Right renal pelvis (tissue), 4 donors: ENCODE data around the gene GAB2. TPM values are rescaled to one million over a fixed set of nuclear protein-coding genes. Genes with fewer than 3 reads are reported as not detected.
"Not testable (repeated sequence)": the region's sequence is repeated elsewhere in the genome, so short reads cannot be mapped to it uniquely, and the experiment has no call there.

Source experiments
- DNase-seq, 4 donors: peaks; one replicate each; pipeline ENCODE4 v3.0.0-alpha.2; 2013; ENCODE audit warnings: low read depth in 4 of 4, low spot score in 3 of 4, missing footprints in 1 of 4
- polyA plus RNA-seq, 4 donors: library from polyadenylated mRNA; unstranded; fragments of 120-200 nt; gene quantifications; one replicate each; pipeline ENCODE4 v1.2.1, GENCODE V29; 2013; ENCODE audit not compliant: insufficient read length in 4 of 4

Gene GAB2
- 10 to 100 TPM; 17.4 to 20.1 (median 18.0) TPM for polyA plus RNA-seq

GRCh38 chr11:78417175-78417887, at the start of gene GAB2:
TSS of gene GAB2 (minus strand) at chr11:78417820. CDS start at chr11:78417720, 100 bp downstream.
- no peak for DNase-seq

- no peak for DNase-seq
These were observed 49.8 kb upstream of the GAB2 start for GRCh38 chr11:78467370-78467769.

DNA sequence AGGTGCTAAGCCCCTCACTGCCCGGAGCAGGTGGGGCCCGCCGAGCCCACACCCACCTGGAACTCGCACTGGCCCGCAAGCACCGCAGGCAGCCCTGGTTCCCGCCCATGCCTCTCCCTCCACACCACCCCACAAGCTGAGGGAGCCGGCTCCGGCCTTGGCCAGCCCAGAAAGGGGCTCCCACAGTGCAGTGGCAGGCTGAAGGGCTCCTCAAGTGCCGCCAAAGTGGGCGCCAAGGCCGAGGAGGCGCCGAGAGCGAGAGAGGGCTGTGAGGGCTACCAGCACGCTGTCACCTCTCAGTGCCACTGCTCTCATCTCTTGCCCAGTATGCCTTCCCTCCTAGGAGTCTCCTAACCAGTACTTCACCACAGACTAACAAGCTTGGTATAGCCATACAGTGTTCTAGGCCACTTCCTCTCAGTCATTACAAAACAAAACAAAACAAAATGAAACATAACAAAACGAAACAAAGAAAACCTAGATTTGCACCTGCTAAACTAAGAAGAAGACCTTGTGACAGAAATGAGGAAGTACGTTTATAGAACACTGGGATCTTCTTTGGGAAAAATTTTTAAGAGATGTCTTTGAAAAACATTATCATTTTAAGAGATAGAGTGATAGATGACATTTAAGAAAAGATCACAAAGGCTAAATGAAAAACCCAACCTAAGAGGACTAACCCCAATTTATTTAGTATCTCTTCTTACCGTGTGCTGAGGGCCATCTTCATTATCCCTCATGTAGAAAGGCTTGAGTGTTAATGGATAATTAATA, 47.7 kb upstream of the GAB2 start:
- no peak for DNase-seq

DNA sequence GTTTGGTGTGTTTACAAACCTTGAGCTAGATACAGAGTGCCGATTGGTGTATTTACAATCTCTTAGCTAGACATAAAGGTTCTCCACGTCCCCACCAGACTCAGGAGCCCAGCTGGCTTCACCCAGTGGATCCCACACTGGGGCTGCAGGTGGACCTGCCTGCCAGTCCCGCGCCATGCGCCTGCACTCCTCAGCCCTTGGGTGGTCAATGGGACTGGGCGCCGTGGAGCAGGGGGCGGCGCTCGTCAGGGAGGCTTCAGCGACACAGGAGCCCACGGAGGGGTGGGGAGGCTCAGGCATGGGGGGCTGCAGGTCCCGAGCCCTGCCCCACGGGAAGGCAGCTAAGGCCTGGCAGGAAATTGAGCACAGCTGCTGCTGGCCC, 47.2 kb upstream of the GAB2 start:
- not testable (repeated sequence) for DNase-seq

DNA sequence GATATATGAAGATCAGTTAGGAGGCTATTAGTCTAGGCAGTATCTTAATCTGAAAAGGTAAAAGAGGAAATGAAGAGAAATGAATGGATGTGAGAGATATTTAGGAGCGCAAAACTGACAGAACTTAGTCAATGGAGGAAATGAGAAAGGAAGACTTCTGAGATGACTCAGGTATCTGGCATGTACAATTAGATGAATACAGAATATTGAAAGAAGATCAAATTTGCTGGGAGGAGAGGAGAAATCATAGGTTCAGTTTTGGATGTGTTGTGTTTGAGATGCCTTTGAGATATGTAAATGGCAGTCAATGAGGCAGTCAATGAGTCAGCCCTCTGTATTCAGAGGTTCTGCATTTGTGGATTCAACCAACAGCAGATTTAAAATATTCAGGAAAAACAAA, 42.9 kb upstream of the GAB2 start:
- DNase-seq, result no peak

GRCh38 chr11:78459738-78460137, 42.1 kb upstream of the GAB2 start:
- no peak for DNase-seq

GRCh38 chr11:78457448-78457847, 39.8 kb upstream of the GAB2 start:
- DNase-seq, result no peak

GRCh38 chr11:78453140-78453935, 35.7 kb upstream of the GAB2 start:
- no peak for DNase-seq

DNA sequence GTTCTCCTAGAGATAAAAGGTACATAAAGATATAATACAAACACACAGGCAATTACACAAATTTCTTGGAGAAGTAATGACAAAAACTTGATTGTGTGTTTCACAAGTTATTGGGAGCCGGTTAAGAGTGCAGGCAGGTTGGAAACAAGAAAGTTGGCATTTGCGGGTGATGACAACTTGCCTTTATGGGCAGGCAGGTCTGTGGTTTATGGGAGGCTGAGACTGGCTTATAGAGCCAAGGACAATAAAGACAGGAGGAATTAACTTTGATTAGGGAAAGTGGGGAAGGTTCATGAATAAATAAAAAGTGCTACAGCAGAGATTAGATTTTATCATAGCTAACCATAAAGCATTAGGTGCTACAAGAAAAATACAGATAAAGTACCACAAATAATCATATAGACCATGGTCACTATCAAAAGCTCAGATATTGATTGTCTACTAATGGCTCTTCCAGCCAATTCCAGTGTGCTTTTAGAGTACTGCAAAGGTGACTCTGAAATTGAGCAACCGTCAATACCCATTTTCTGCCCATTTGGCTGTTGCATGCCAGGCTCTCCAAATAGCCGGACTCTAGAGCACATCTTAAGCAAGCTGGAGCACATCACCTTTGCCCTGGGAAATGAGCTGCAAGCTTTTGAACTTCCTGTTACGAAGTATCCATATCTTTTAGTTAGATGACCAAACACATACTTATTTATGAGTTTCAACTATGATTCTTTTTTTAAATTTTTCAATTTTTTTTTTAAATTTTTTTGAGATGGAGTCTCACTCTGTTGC, 33.9 kb upstream of the GAB2 start:
- no peak for DNase-seq

- DNase-seq, result no peak
These were observed 33.2 kb upstream of the GAB2 start for GRCh38 chr11:78450866-78451265.

- DNase-seq, result no peak
These were observed 32.2 kb upstream of the GAB2 start for GRCh38 chr11:78449866-78450265.

DNA sequence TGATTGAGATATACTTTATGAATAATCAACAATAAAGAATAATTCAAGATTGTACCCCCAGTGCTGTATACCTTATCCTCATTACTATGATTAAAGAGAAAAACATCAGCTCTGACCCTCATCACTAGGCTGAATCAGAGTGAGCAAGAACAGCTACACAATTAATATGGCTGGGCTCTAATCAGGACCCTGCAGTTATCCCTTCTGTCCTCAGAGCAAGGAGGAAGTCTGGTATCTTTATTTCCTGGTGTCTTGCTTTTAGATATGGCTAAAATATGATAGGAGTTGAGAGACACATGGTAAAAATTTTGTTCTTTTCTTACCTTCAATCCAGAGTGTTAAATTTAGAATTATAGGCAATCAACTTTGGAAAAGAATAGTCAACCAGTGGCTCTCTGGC, 28.6 kb upstream of the GAB2 start:
- no peak for DNase-seq

- DNase-seq, result no peak
These were observed 27.1 kb upstream of the GAB2 start for GRCh38 chr11:78444726-78445125.

DNA sequence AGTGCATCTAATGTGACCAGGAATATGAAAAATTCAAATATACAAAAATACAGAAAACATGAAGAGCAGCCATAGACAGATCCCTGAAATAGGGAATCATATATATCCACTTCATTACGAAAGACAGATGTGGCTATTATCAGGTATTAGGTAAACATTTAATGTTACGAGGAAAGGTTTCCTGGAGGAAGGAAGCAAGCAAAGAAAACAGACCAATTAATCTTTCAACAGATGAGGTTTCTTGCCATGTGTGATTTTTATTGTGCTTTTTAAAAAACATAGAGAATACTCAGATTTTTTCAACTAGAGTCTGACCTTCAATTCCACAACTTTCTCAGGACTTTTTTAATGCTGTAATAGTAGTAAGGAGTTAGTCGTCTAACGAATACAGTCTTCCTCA, 24.3 kb upstream of the GAB2 start:
- no peak for DNase-seq

DNA sequence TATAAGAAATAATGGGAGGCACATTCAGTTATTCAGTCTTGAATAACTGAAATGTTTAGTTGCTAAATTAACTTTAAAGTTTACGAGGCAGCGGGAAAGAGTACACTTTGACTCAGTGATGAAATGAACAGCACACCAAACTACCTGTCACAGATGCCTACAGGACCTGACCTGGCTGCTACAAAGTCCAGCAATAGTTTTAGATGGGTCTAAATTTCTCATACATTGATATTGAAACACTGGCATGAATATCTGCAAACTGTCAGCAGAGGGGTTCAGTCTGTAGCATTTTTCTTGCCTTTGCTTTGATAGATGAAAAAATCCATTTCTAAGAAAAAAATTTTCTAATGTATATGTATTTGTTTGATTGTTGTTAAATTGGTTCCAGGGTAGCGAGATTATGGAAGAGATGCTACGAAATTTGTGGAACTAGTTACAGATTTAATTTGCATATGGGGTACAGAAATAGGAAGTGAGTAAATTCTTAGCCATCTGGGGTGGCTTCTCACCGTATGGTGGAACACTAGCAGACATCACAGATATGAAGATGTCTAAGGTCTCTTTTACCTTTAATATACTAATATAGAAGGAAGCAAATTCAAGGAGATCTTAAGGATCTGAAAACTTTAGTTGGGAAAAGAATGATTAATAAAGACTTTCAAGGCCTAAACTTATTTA, 20.8 kb upstream of the GAB2 start:
- DNase-seq, result no peak

DNA sequence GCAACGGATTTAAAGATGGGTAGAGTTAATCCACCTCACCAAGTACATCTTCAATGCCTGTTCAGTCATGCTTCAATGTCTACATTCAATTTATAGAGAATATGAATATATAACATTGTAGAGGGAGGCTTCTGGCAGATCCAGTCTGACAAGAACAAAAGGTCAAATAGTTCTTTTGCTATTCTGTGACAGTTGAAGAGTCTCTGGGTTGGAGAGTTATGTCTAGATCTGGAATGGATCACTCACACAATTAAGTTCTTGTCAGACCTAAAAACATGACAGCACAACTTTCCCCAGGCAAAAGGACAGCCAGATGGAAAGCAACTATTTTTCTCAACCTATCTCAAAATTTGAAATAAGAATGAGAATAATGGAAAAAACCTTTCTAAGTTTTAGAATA, 15.3 kb upstream of the GAB2 start:
- DNase-seq, result no peak

DNA sequence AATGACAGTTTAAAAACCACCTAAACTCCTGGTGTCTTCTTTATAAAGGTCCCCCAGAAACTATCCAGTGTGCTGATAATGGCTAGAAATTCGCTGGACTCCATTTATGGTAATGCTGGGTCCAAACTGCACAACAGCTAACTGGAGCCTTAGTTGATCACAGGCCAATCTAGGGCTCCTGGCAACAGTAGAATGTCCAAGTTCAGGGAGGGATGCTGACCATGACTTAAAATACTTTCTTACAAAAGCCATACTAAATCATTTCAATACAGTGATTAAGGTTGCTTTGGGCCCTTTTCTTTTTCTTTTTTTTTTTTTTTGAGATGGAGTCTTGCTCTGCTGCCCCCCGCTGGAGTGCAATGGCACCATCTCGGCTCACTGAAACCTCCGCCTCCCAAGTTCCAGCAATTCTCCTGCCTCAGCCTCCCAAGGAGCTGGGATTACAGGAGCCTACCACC, 14.5 kb upstream of the GAB2 start:
- no peak for DNase-seq

- DNase-seq, result no peak
These were observed 12.0 kb upstream of the GAB2 start for GRCh38 chr11:78429660-78430059.

- no peak for DNase-seq
These were observed 11.6 kb upstream of the GAB2 start for GRCh38 chr11:78429209-78429608.

DNA sequence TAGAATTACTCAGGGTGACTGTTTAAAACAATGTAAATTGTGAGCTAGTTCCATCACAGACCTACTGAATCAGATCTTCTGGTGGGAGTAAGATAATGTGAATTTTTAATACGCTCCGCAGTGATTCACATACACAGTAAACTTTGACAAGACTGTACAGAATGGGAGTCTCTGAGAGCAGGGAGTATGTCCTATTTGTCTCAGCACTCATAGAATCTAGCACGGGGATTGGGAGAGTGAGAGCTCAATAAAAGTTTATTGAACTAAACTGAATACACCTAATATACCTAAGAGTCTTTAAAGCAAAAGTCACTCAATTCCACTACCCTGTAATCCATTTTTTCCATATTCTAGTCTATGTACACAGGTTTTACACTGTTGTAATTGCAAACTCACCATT, 11.2 kb upstream of the GAB2 start:
- no peak for DNase-seq
